ENCODE results near the gene LRP6. TPM values are rescaled to one million over a fixed set of nuclear protein-coding genes. Genes with fewer than 3 reads are reported as not detected.

Gene LRP6
- total and polyA plus RNA-seq, 2 of the 13 experiments (the other 11 are each of a cell fraction or from before 2014, with no cell fraction given) = 33.8 to 42.0 TPM

GRCh38 chr12:12194206-12194605, 72.6 kb downstream of the LRP6 start (continued):
- TF ChIP-seq ZNF646 (CRISPR knock-in tag; IDR thresholded peaks at IDR 0.05) = no peak
- no peak for TF ChIP-seq DR1 (CRISPR knock-in tag; IDR thresholded peaks at IDR 0.05)
- 0 out of 2 replicates have a peak, but pooled peaks have one; percentile 48 for TF ChIP-seq PPARG (CRISPR knock-in tag; conservative IDR thresholded peaks at IDR 0.05)
- no peak for TF ChIP-seq GLI4 (CRISPR knock-in tag; IDR thresholded peaks at IDR 0.05; ENCODE audit: borderline replicate concordance)
- TF ChIP-seq, protein P1, sequence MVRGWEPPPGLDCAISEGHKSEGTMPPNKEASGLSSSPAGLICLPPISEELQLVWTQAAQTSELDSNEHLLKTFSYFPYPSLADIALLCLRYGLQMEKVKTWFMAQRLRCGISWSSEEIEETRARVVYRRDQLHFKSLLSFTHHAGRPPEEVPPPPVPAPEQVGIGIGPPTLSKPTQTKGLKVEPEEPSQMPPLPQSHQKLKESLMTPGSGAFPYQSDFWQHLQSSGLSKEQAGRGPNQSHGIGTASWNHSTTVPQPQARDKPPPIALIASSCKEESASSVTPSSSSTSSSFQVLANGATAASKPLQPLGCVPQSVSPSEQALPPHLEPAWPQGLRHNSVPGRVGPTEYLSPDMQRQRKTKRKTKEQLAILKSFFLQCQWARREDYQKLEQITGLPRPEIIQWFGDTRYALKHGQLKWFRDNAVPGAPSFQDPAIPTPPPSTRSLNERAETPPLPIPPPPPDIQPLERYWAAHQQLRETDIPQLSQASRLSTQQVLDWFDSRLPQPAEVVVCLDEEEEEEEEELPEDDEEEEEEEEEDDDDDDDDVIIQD (CRISPR knock-in tag; IDR thresholded peaks at IDR 0.05; ENCODE audit: low read depth) = peak; percentile 37; the same call in 1 of the 2 replicates
- TF ChIP-seq HHEX (CRISPR knock-in tag; IDR thresholded peaks at IDR 0.05) = no peak
- no peak for TF ChIP-seq NR2F2 (IDR thresholded peaks at IDR 0.05; ENCODE audit: borderline replicate concordance, low read depth)
- peak; percentile 36; the same call in 1 of the 2 replicates for TF ChIP-seq ARID3A (IDR thresholded peaks at IDR 0.05; ENCODE audit: low read depth, low read length)
- TF ChIP-seq ZNF839 (CRISPR knock-in tag; IDR thresholded peaks at IDR 0.05; ENCODE audit: borderline replicate concordance) = no peak
- no peak for TF ChIP-seq ZNF660 (CRISPR knock-in tag; IDR thresholded peaks at IDR 0.05; ENCODE audit: borderline replicate concordance, low read depth)
- no peak for TF ChIP-seq PAX8 (CRISPR knock-in tag; IDR thresholded peaks at IDR 0.05; ENCODE audit: borderline replicate concordance)
- TF ChIP-seq REXO4 (CRISPR knock-in tag; IDR thresholded peaks at IDR 0.05; ENCODE audit: borderline replicate concordance) = no peak
- TF ChIP-seq GATAD2A (CRISPR knock-in tag; IDR thresholded peaks at IDR 0.05) = 0 out of 2 replicates have a peak, but pooled peaks have one; percentile 7
- TF ChIP-seq SMARCC2 (IDR thresholded peaks at IDR 0.05) = no peak
- no peak for TF ChIP-seq SATB2 (CRISPR knock-in tag; IDR thresholded peaks at IDR 0.05)
- TF ChIP-seq, protein P2, sequence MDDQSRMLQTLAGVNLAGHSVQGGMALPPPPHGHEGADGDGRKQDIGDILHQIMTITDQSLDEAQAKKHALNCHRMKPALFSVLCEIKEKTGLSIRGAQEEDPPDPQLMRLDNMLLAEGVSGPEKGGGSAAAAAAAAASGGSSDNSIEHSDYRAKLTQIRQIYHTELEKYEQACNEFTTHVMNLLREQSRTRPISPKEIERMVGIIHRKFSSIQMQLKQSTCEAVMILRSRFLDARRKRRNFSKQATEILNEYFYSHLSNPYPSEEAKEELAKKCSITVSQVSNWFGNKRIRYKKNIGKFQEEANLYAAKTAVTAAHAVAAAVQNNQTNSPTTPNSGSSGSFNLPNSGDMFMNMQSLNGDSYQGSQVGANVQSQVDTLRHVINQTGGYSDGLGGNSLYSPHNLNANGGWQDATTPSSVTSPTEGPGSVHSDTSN (CRISPR knock-in tag; IDR thresholded peaks at IDR 0.05; ENCODE audit: borderline replicate concordance) = no peak
- TF ChIP-seq SRF (IDR thresholded peaks at IDR 0.05; ENCODE audit: low read depth, low read length) = no peak
- TF ChIP-seq, protein P3, sequence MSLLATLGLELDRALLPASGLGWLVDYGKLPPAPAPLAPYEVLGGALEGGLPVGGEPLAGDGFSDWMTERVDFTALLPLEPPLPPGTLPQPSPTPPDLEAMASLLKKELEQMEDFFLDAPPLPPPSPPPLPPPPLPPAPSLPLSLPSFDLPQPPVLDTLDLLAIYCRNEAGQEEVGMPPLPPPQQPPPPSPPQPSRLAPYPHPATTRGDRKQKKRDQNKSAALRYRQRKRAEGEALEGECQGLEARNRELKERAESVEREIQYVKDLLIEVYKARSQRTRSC (CRISPR knock-in tag; IDR thresholded peaks at IDR 0.05; ENCODE audit: low read depth) = no peak
- no peak for TF ChIP-seq ZNF382 (CRISPR knock-in tag; IDR thresholded peaks at IDR 0.05; ENCODE audit: borderline replicate concordance)

Data from HepG2 (cell line).